Measurements from ENCODE around the gene BMP2K. TPM values are rescaled to one million over a fixed set of nuclear protein-coding genes. Genes with fewer than 3 reads are reported as not detected.
"Not testable (repeated sequence)": the region's sequence is repeated elsewhere in the genome, so short reads cannot be mapped to it uniquely, and the experiment has no call there.

Gene BMP2K
- total and polyA plus RNA-seq, 3 donors from 2014 or later: 64.9 to 110 (median 102) TPM

DNA sequence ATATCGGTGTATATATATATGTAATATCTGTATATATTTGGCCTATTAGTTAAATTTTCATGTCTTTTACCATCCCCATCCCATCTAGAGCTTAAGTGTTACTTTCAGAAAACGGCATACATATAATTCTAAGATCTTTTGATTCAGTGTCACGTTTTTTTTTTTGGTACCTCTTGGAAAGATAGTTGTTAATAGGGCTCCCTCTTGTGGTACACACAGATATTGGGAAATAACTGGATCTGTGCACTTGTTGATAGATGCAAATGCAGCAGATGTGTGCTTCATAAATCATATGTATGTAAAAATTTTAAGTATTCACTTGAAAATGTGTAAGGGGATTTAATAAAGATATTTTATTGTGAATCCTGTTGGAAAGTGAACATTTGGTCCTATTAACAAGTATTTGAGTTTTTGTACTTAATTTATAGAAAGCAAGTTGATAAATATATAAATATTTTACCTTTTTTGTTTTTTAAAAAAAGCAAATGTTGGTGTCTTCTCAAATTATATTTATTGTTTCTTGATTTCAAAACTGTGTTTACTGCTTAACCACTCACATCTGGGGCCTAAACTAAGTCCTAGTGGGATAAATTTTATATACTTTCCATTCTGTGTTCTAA lies 88.4 kb downstream of the BMP2K start:
- H3K9me3 ChIP-seq: no peaks in the 10 kb centered on the region
- 48 to 53% methylated on average over 3 of the region's 3 CpGs for WGBS, 2 donors
- no peaks in the 10 kb centered on the region for H3K4me1 ChIP-seq
- no peak for TF ChIP-seq POLR2A (IDR thresholded peaks at IDR 0.05)
- TF ChIP-seq, protein P1, sequence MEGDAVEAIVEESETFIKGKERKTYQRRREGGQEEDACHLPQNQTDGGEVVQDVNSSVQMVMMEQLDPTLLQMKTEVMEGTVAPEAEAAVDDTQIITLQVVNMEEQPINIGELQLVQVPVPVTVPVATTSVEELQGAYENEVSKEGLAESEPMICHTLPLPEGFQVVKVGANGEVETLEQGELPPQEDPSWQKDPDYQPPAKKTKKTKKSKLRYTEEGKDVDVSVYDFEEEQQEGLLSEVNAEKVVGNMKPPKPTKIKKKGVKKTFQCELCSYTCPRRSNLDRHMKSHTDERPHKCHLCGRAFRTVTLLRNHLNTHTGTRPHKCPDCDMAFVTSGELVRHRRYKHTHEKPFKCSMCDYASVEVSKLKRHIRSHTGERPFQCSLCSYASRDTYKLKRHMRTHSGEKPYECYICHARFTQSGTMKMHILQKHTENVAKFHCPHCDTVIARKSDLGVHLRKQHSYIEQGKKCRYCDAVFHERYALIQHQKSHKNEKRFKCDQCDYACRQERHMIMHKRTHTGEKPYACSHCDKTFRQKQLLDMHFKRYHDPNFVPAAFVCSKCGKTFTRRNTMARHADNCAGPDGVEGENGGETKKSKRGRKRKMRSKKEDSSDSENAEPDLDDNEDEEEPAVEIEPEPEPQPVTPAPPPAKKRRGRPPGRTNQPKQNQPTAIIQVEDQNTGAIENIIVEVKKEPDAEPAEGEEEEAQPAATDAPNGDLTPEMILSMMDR (IDR thresholded peaks at IDR 0.05): peak; percentile 70 to 84 (median 74)
- DNase-seq: no peak
- H3K27me3 ChIP-seq: no peaks in the 10 kb centered on the region
- intact Hi-C loops (cut with DNase I; ENCODE audit: low total_unique reads): loop anchor here (10.0 kb wide), 1 partner anchor 250 kb away; no protein-coding TSS in a partner anchor
- no peak overlapping the region for H3K4me3 ChIP-seq
- no peak overlapping the region for H3K27ac ChIP-seq
- H3K36me3 ChIP-seq (ENCODE audit: low read depth, missing control alignments): no peaks in the 10 kb centered on the region

DNA sequence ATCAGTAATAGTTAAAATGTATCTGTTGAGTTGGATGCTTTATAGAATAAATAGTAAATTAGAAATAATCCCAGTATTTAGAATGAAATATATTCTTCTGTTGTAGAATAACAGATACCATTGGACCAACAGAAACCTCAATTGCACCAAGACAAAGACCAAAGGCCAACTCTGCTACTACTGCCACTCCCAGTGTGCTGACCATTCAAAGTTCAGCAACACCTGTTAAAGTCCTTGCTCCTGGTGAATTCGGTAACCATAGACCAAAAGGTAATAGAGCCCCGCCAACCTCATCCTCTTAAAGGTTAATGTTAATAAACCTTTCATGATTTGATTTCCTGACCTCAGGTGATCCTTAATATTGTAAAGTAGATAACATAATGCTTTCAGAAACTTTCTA lies 89.3 kb downstream of the BMP2K start:
- TF ChIP-seq, protein P1 (IDR thresholded peaks at IDR 0.05): no peak
- TF ChIP-seq POLR2A (IDR thresholded peaks at IDR 0.05): no peak
- H3K36me3 ChIP-seq (ENCODE audit: low read depth, missing control alignments): no peaks in the 10 kb centered on the region
- no peaks in the 10 kb centered on the region for H3K9me3 ChIP-seq
- intact Hi-C loops (cut with DNase I; ENCODE audit: low total_unique reads): loop anchor here (10.0 kb wide), 1 partner anchor 251 kb away; no protein-coding TSS in a partner anchor
- no peak overlapping the region for H3K27ac ChIP-seq
- H3K4me3 ChIP-seq: no peak overlapping the region
- no peak for DNase-seq
- H3K27me3 ChIP-seq: no peaks in the 10 kb centered on the region
- 73 to 92% methylated on average over 2 of the region's 2 CpGs for whole genome bisulfite sequencing, 2 donors
- no peaks in the 10 kb centered on the region for H3K4me1 ChIP-seq

DNA sequence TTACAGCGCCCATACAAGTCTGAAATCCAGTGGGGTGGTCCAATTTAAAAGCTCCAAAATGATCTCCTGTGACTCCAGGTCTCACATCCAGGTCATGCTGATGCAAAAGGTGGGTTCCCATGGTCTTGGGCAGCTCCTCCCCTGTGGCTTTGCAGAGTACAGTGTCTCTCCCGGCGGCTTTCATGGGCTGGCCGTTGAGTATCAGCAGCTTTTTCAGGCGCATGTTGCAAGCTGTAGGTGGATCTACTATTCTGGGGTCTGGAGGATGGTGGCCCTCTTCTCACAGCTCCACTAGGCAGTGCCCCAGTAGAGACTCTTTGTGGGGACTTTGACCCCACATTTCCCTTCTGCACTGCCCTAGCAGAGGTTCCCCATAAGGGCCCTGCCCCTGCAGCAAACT lies 92.6 kb downstream of the BMP2K start:
- WGBS, 2 donors: 93 to 97% methylated on average over 3 to 5 of the region's 5 CpGs
- H3K36me3 ChIP-seq (ENCODE audit: low read depth, missing control alignments); DNase-seq; H3K9me3 ChIP-seq; H3K27ac ChIP-seq; H3K4me3 ChIP-seq; H3K27me3 ChIP-seq; H3K4me1 ChIP-seq: not testable (repeated sequence)
- intact Hi-C loops (cut with DNase I; ENCODE audit: low total_unique reads): loop anchor here (10.0 kb wide), 1 partner anchor 254 kb away; no protein-coding TSS in a partner anchor

DNA sequence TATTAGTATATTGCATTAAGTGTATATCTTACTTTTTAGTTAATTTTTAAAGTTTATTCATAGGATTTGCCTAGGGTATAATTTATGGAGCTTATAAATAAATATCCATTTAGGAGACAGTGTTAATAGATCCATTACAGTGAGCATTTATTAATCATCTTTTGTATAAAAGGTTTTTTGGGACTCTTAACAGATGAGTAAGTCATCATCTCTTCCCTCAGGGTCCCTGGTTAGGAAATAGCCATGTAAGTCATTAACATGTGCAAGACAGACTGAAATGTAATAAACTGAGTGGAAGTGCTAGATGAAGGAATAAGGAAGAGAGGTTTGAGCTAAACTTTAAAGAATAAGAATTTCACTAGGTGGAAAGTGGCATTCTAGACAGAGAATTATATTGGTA lies 93.9 kb downstream of the BMP2K start:
- no peak overlapping the region for H3K4me3 ChIP-seq
- no peaks in the 10 kb centered on the region for H3K36me3 ChIP-seq (ENCODE audit: low read depth, missing control alignments)
- H3K9me3 ChIP-seq: no peaks in the 10 kb centered on the region
- intact Hi-C loops (cut with DNase I; ENCODE audit: low total_unique reads): no loop called here
- TF ChIP-seq, protein P1 (IDR thresholded peaks at IDR 0.05): no peak
- no peak for TF ChIP-seq POLR2A (IDR thresholded peaks at IDR 0.05)
- H3K27me3 ChIP-seq: no peaks in the 10 kb centered on the region
- no peak overlapping the region for H3K27ac ChIP-seq
- DNase-seq: no peak
- H3K4me1 ChIP-seq: no peaks in the 10 kb centered on the region

DNA sequence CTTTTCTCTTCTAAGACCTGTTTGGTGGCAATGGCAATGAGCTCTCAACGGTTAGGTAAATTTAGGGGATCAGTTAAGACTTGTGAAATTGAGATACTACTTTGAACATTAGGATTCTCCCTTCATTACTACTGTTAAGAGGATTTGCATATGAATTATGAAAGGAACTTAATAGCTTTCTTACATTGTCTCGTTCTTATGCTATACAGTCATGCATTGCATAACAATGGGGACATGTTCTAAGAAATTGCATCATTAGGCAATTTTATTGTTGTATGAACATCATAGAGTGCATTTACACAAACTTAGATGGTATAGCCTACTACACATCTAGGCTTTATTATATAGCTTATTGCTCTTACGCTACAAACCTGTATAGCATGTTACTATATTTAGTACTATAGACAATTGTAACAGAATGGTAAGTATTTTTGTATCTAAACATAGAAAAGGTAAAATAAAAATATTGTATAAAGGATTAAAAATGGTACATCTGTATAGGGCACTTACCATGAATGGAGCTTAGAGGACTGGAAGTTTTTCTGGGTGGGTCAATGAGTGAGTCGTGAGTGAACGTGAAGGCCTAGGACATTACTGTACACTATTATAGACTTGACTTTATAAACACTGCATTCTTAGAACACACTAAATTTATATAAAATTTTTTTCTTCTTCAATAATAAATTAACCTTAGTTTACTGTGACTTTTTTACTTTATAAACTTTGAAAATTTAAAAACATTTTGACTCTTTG lies 100.6 kb downstream of the BMP2K start:
- no peak overlapping the region for H3K4me3 ChIP-seq
- TF ChIP-seq POLR2A (IDR thresholded peaks at IDR 0.05): no peak
- TF ChIP-seq, protein P1 (IDR thresholded peaks at IDR 0.05): no peak
- no peaks in the 10 kb centered on the region for H3K36me3 ChIP-seq (ENCODE audit: low read depth, missing control alignments)
- no peaks in the 10 kb centered on the region for H3K27me3 ChIP-seq
- DNase-seq: no peak
- no peak overlapping the region for H3K27ac ChIP-seq
- WGBS, 2 donors: 85 to 92% methylated on average over 5 of the region's 5 CpGs
- intact Hi-C loops (cut with DNase I; ENCODE audit: low total_unique reads): no loop called here
- no peaks in the 10 kb centered on the region for H3K4me1 ChIP-seq
- no peaks in the 10 kb centered on the region for H3K9me3 ChIP-seq

All from testis (tissue), 3 donors.